Measurements from ENCODE around the gene TICRR.

Gene TICRR

DNA sequence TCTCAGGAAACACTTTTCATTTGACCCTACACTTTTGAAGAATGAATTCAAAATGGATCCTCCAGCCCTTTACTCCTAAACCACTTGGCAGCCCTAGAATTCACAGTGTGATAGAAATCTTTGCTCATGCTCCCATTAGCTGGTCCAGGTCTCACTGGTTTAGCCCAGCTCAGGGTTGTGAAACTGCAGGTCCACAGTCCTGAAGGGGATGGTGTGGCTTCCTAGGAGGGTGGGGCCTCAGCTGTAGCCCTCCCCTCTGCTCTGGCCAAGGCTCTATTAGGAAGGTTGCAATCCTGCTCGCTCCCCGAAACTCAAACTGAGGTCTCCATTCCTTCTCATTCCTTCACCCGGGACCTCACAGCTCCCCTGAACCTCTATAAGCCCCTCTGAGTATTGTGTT, 21.6 kb upstream of the TICRR start:
- Histone ChIP-seq H3K4me2 (ENCODE audit: insufficient read depth, low read length) (no peak overlapping the region), H3K9me3 (ENCODE audit: insufficient read depth, low read length, severe bottlenecking) (no peaks in the 10 kb centered on the region), H3K4me1 (ENCODE audit: insufficient read depth, low read length) (no peaks in the 10 kb centered on the region), H4K20me1 (ENCODE audit: insufficient read depth, low read length) (no peaks in the 10 kb centered on the region), H3K4me3 (ENCODE audit: low read depth in 1 of 2, low read length in 2 of 2) (no peak overlapping the region), H3K27me3 (ENCODE audit: insufficient read depth, low read length, poor library complexity) (no peaks in the 10 kb centered on the region), H3K9ac (ENCODE audit: low read depth, low read length) (no peak overlapping the region), H3K36me3 (ENCODE audit: insufficient read depth, low read length) (no peaks in the 10 kb centered on the region), H3K79me2 (ENCODE audit: insufficient read depth, low read length) (no peaks in the 10 kb centered on the region), H3K27ac (ENCODE audit: low read length) (no peak overlapping the region), H2AFZ (ENCODE audit: low read depth, low read length) (no peak overlapping the region)
- no peak for TF ChIP-seq EZH2 (IDR thresholded peaks at IDR 0.05; ENCODE audit: borderline replicate concordance, low read depth, low read length, severe bottlenecking)
- TF ChIP-seq, protein P1, sequence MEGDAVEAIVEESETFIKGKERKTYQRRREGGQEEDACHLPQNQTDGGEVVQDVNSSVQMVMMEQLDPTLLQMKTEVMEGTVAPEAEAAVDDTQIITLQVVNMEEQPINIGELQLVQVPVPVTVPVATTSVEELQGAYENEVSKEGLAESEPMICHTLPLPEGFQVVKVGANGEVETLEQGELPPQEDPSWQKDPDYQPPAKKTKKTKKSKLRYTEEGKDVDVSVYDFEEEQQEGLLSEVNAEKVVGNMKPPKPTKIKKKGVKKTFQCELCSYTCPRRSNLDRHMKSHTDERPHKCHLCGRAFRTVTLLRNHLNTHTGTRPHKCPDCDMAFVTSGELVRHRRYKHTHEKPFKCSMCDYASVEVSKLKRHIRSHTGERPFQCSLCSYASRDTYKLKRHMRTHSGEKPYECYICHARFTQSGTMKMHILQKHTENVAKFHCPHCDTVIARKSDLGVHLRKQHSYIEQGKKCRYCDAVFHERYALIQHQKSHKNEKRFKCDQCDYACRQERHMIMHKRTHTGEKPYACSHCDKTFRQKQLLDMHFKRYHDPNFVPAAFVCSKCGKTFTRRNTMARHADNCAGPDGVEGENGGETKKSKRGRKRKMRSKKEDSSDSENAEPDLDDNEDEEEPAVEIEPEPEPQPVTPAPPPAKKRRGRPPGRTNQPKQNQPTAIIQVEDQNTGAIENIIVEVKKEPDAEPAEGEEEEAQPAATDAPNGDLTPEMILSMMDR (IDR thresholded peaks at IDR 0.05; ENCODE audit: borderline replicate concordance, extremely low read depth, low read length, poor library complexity, severe bottlenecking), result no peak
- DNase-seq (no peak), ATAC-seq (ENCODE audit: insufficient read depth, low read depth) (no peak)

DNA sequence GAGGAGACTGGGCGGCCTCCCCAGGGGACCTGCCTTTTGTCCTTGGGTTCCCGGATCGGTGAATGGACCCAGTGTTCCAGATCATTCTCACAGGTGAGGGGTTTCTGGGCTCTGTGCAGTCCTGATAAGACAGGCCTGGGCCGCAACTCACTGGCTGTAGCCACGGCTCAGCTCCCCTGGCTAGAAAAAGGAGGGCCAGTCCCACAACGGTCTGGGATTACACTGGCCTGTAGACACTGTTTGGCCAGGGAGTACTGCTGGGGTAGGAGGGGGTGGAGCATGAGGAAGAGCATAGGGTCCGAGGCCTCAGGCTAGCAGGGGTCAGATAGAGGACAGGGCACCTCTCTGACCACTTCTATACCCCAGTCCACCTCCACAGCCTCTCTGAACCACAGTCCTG, 21.0 kb upstream of the TICRR start:
- Histone ChIP-seq H3K4me2 (ENCODE audit: insufficient read depth, low read length) (no peak overlapping the region), H2AFZ (ENCODE audit: low read depth, low read length) (no peak overlapping the region)

DNA sequence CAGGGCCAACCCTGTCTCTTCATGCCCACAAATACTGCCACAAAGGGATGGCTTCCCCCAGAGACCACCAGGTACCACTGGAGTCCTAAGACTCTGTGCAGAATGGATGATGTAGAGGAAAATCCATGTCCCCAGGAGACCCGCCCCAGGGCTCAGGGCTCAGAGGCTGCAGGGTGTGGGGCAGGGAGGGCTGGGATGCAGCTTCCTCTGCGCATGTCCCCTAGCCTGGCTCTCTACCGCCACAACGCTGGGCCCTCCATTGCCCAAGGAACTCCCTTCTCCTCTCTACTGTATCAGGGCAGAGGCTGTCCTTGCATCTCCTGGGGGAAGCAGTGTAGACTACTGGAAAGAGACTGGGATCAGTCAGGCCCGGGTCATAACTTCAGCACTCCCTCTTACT, 19.5 kb upstream of the TICRR start:
- TF ChIP-seq, protein P1 (IDR thresholded peaks at IDR 0.05; ENCODE audit: borderline replicate concordance, extremely low read depth, low read length, poor library complexity, severe bottlenecking), result no peak
- no peak for TF ChIP-seq EZH2 (IDR thresholded peaks at IDR 0.05; ENCODE audit: borderline replicate concordance, low read depth, low read length, severe bottlenecking)
- H2AFZ ChIP-seq (ENCODE audit: low read depth, low read length), result no peak overlapping the region

More for the DNA sequence above, 21.0 kb upstream of the TICRR start:
- no peaks in the 10 kb centered on the region for H3K79me2 ChIP-seq (ENCODE audit: insufficient read depth, low read length)
- H3K4me3 ChIP-seq (ENCODE audit: low read depth in 1 of 2, low read length in 2 of 2), result no peak overlapping the region
- H3K4me1 ChIP-seq (ENCODE audit: insufficient read depth, low read length), result no peaks in the 10 kb centered on the region
- H4K20me1 ChIP-seq (ENCODE audit: insufficient read depth, low read length), result no peaks in the 10 kb centered on the region
- no peak overlapping the region for H3K9ac ChIP-seq (ENCODE audit: low read depth, low read length)
- no peak for DNase-seq
- H3K27ac ChIP-seq (ENCODE audit: low read length), result no peak overlapping the region
- TF ChIP-seq, protein P1 (IDR thresholded peaks at IDR 0.05; ENCODE audit: borderline replicate concordance, extremely low read depth, low read length, poor library complexity, severe bottlenecking), result no peak
- TF ChIP-seq EZH2 (IDR thresholded peaks at IDR 0.05; ENCODE audit: borderline replicate concordance, low read depth, low read length, severe bottlenecking), result no peak
- no peak for ATAC-seq (ENCODE audit: insufficient read depth, low read depth)
- H3K27me3 ChIP-seq (ENCODE audit: insufficient read depth, low read length, poor library complexity), result no peaks in the 10 kb centered on the region
- H3K36me3 ChIP-seq (ENCODE audit: insufficient read depth, low read length), result no peaks in the 10 kb centered on the region
- no peaks in the 10 kb centered on the region for H3K9me3 ChIP-seq (ENCODE audit: insufficient read depth, low read length, severe bottlenecking)

More for the DNA sequence above, 19.5 kb upstream of the TICRR start:
- no peak overlapping the region for H3K4me3 ChIP-seq (ENCODE audit: low read depth in 1 of 2, low read length in 2 of 2)
- H3K4me2 ChIP-seq (ENCODE audit: insufficient read depth, low read length), result no peak overlapping the region
- H4K20me1 ChIP-seq (ENCODE audit: insufficient read depth, low read length), result no peaks in the 10 kb centered on the region
- H3K9me3 ChIP-seq (ENCODE audit: insufficient read depth, low read length, severe bottlenecking), result no peaks in the 10 kb centered on the region
- no peak overlapping the region for H3K27ac ChIP-seq (ENCODE audit: low read length)
- peaks cover 3% of the 10 kb centered on the region for H3K27me3 ChIP-seq (ENCODE audit: insufficient read depth, low read length, poor library complexity)
- no peaks in the 10 kb centered on the region for H3K36me3 ChIP-seq (ENCODE audit: insufficient read depth, low read length)
- H3K79me2 ChIP-seq (ENCODE audit: insufficient read depth, low read length), result no peaks in the 10 kb centered on the region
- H3K4me1 ChIP-seq (ENCODE audit: insufficient read depth, low read length), result no peaks in the 10 kb centered on the region
- H3K9ac ChIP-seq (ENCODE audit: low read depth, low read length), result no peak overlapping the region
- no peak for ATAC-seq (ENCODE audit: insufficient read depth, low read depth)
- no peak for DNase-seq
